Astrocyte (in vitro differentiated cells and primary cell): ENCODE measurements around the gene FBXW12. TPM values are rescaled to one million over a fixed set of nuclear protein-coding genes. Genes with fewer than 3 reads are reported as not detected.

Experiments
- DNase-seq: peaks from one replicate; pipeline ENCODE4 v3.0.0-alpha.2; 2010; ENCODE audit warnings: low read depth
- FAIRE-seq: peaks from 2 replicates; lab custom pipeline; 2011; peaks lifted over from hg19 to GRCh38; lab: Jason Lieb, UNC
- H2AFZ ChIP-seq: 2 replicates; pipeline ENCODE4 v1.6.0; 2012; ENCODE audit warnings: low read depth, low read length, inconsistent platforms
- H3K27ac ChIP-seq: 2 replicates; pipeline ENCODE4 v1.5.1; 2011; ENCODE audit warnings: low read depth, low read length, inconsistent platforms
- H3K27me3 ChIP-seq: 2 replicates; pipeline ENCODE4 v1.6.0; 2011; ENCODE audit warnings: low read length, inconsistent platforms; ENCODE audit not compliant: insufficient read depth
- H3K36me3 ChIP-seq: 2 replicates; pipeline ENCODE4 v1.5.1; 2011; ENCODE audit warnings: low read length, inconsistent platforms; ENCODE audit not compliant: insufficient read depth
- H3K4me1 ChIP-seq: 2 replicates; pipeline ENCODE4 v1.5.1; 2011; ENCODE audit warnings: low read length, inconsistent platforms; ENCODE audit not compliant: insufficient read depth
- H3K4me2 ChIP-seq: 2 replicates; pipeline ENCODE4 v1.6.0; 2012; ENCODE audit warnings: low read length, inconsistent platforms
- H3K4me3 ChIP-seq: 2 replicates; pipeline ENCODE4 v1.5.1; 2011; ENCODE audit warnings: low read depth, mild to moderate bottlenecking, low read length, inconsistent platforms; ENCODE audit not compliant: insufficient read depth
- H3K79me2 ChIP-seq: 2 replicates; pipeline ENCODE4 v1.6.0; 2012; ENCODE audit warnings: mild to moderate bottlenecking, low read length, inconsistent platforms; ENCODE audit not compliant: insufficient read depth
- H3K9ac ChIP-seq: 2 replicates; pipeline ENCODE4 v1.6.0; 2012; ENCODE audit warnings: mild to moderate bottlenecking, low read length, inconsistent platforms
- H3K9me3 ChIP-seq: 2 replicates; pipeline ENCODE4 v1.5.1; 2012; ENCODE audit warnings: low read depth, mild to moderate bottlenecking, low read length, inconsistent platforms; ENCODE audit not compliant: insufficient read depth
- H4K20me1 ChIP-seq: 2 replicates; pipeline ENCODE4 v1.6.0; 2012; ENCODE audit warnings: low read length, inconsistent platforms; ENCODE audit not compliant: insufficient read depth
- H3K27ac Mint-ChIP-seq: one replicate; pipeline ENCODE4 v1.8.0; 2021; ENCODE audit warnings: mild to moderate bottlenecking, mixed read lengths; ENCODE audit not compliant: unreplicated experiment
- H3K27me3 Mint-ChIP-seq: one replicate; pipeline ENCODE4 v1.8.0; 2021; ENCODE audit warnings: low read depth, mixed read lengths; ENCODE audit not compliant: unreplicated experiment
- H3K36me3 Mint-ChIP-seq: one replicate; pipeline ENCODE4 v1.8.0; 2021; ENCODE audit warnings: low read depth, mixed read lengths; ENCODE audit not compliant: unreplicated experiment
- H3K4me1 Mint-ChIP-seq: one replicate; pipeline ENCODE4 v1.8.0; 2021; ENCODE audit warnings: low read depth, mixed read lengths; ENCODE audit not compliant: unreplicated experiment
- H3K4me3 Mint-ChIP-seq: one replicate; pipeline ENCODE4 v1.8.0; 2021; ENCODE audit warnings: mild to moderate bottlenecking, moderate library complexity, mixed read lengths; ENCODE audit not compliant: unreplicated experiment
- H3K9me3 Mint-ChIP-seq: one replicate; pipeline ENCODE4 v1.8.0; 2021; ENCODE audit warnings: mild to moderate bottlenecking, mixed read lengths; ENCODE audit not compliant: unreplicated experiment
- EZH2 ChIP-seq: IDR thresholded peaks from 2 replicates; pipeline ENCODE4 v1.6.1; 2012; ENCODE audit warnings: mild to moderate bottlenecking, low read length, inconsistent platforms; ENCODE audit not compliant: insufficient read depth
- total RNA-seq: library from RNA; stranded (reverse); gene quantifications from 2 replicates; pipeline ENCODE4 v1.2.1, GENCODE V29; 2021
- TF ChIP-seq, protein P1 (sequence below): IDR thresholded peaks from 2 replicates; pipeline ENCODE4 v1.5.1; 2011; ENCODE audit warnings: low read depth, mild to moderate bottlenecking, inconsistent platforms, low read length, moderate library complexity; ENCODE audit not compliant: insufficient read depth

FBXW12 gene
- total RNA-seq, 1 donor from 2014 or later: not detected

DNA sequence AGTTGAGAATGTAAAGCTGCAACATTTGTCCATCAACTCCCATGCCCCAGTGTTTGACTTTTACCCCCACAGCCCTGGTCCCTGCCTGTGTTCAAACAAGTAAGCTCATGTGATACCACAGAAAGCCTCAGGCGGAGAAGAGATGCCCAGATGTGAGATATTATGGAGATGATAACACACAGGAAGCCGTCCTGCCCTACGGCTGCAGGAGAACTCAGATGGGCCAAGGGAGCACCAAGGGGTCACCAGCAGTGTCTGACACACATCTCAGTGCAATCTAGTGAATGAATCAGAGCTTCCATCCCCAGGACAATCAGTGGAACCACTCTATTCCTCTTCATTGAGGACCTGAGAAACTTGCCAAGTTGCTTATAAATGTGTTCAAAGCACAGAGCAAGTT, 24.5 kb upstream of the FBXW12 start:
- peaks cover 27% of the 10 kb centered on the region for H3K27me3 Mint-ChIP-seq
- H3K4me3 Mint-ChIP-seq: no peak overlapping the region
- no peaks in the 10 kb centered on the region for H3K36me3 ChIP-seq
- H3K4me1 ChIP-seq: no peaks in the 10 kb centered on the region
- H3K4me2 ChIP-seq: no peak overlapping the region
- no peak overlapping the region for H3K27ac ChIP-seq
- no peak for TF ChIP-seq EZH2
- TF ChIP-seq, protein P1, sequence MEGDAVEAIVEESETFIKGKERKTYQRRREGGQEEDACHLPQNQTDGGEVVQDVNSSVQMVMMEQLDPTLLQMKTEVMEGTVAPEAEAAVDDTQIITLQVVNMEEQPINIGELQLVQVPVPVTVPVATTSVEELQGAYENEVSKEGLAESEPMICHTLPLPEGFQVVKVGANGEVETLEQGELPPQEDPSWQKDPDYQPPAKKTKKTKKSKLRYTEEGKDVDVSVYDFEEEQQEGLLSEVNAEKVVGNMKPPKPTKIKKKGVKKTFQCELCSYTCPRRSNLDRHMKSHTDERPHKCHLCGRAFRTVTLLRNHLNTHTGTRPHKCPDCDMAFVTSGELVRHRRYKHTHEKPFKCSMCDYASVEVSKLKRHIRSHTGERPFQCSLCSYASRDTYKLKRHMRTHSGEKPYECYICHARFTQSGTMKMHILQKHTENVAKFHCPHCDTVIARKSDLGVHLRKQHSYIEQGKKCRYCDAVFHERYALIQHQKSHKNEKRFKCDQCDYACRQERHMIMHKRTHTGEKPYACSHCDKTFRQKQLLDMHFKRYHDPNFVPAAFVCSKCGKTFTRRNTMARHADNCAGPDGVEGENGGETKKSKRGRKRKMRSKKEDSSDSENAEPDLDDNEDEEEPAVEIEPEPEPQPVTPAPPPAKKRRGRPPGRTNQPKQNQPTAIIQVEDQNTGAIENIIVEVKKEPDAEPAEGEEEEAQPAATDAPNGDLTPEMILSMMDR: no peak
- H3K27ac Mint-ChIP-seq: no peak overlapping the region
- FAIRE-seq (no peak), DNase-seq (no peak)
- H3K36me3 Mint-ChIP-seq: peaks cover 1% of the 10 kb centered on the region
- no peak overlapping the region for H2AFZ ChIP-seq
- H3K79me2 ChIP-seq: no peaks in the 10 kb centered on the region
- H3K9me3 ChIP-seq: no peaks in the 10 kb centered on the region
- no peak overlapping the region for H3K9ac ChIP-seq
- no peaks in the 10 kb centered on the region for H3K4me1 Mint-ChIP-seq
- peaks cover 5% of the 10 kb centered on the region for H3K27me3 ChIP-seq
- no peak overlapping the region for H3K4me3 ChIP-seq
- no peaks in the 10 kb centered on the region for H4K20me1 ChIP-seq
- no peaks in the 10 kb centered on the region for H3K9me3 Mint-ChIP-seq

DNA sequence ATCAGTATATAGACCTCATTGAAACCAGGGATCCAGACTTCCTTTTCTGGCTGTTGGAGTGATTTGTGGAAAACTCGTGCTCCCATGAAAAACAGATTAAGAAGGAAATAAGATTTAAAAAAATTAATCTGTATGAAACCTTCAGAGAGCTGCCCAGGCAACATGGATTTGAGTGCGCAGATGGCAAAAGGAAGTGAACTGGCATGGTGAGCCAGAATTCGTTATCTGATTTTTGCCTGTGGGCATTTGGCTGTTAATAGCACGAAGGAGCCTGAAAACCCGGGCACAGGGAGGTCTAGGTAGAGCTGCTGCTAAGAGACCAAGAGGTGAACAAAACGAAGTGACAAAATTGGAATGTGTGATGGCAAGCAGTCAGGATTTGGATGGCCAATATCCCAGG, 19.5 kb upstream of the FBXW12 start:
- Mint-ChIP-seq H3K9me3 (peaks cover 9% of the 10 kb centered on the region), H3K4me1 (no peaks in the 10 kb centered on the region), H3K27ac (no peak overlapping the region), H3K36me3 (peaks cover 1% of the 10 kb centered on the region), H3K4me3 (no peak overlapping the region), H3K27me3 (peaks cover 47% of the 10 kb centered on the region)
- Histone ChIP-seq H3K9me3 (peaks cover 5% of the 10 kb centered on the region), H3K4me2 (no peak overlapping the region), H4K20me1 (no peaks in the 10 kb centered on the region), H3K9ac (no peak overlapping the region), H3K79me2 (no peaks in the 10 kb centered on the region), H3K4me1 (no peaks in the 10 kb centered on the region), H3K27ac (no peak overlapping the region), H3K27me3 (peaks cover 9% of the 10 kb centered on the region), H3K36me3 (no peaks in the 10 kb centered on the region), H3K4me3 (no peak overlapping the region), H2AFZ (no peak overlapping the region)
- no peak for FAIRE-seq
- no peak for DNase-seq
- TF ChIP-seq EZH2: no peak
- TF ChIP-seq, protein P1: no peak

DNA sequence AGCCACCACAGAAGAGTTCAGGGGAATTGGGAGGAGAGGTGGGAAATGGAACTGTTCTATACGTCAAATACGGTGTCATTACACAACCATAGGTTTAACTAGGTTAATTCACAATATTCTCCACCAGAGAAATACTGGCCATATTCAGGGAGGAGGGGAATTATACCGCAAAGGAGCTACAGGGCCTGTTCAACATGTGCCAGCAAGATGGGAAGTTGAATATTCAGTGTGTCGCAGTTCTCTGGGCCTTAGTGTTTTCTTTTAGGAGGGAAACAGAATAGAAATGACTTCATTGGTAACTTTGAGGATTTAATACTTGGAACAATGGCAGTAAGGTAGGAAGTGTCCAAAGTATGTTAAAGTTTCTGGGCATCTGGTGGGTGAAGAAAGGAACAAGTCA, 18.0 kb upstream of the FBXW12 start:
- peaks cover 9% of the 10 kb centered on the region for H3K9me3 Mint-ChIP-seq
- no peaks in the 10 kb centered on the region for H3K79me2 ChIP-seq
- DNase-seq (no peak), FAIRE-seq (no peak)
- H3K4me1 ChIP-seq: no peaks in the 10 kb centered on the region
- no peak overlapping the region for H2AFZ ChIP-seq
- H3K4me3 Mint-ChIP-seq: no peak overlapping the region
- H3K9me3 ChIP-seq: peaks cover 8% of the 10 kb centered on the region
- no peak overlapping the region for H3K4me3 ChIP-seq
- no peaks in the 10 kb centered on the region for H4K20me1 ChIP-seq
- TF ChIP-seq, protein P1: no peak
- TF ChIP-seq EZH2: no peak
- no peaks in the 10 kb centered on the region for H3K4me1 Mint-ChIP-seq
- H3K27ac Mint-ChIP-seq: no peak overlapping the region
- H3K36me3 Mint-ChIP-seq: no peaks in the 10 kb centered on the region
- no peak overlapping the region for H3K4me2 ChIP-seq
- H3K27me3 ChIP-seq: peaks cover 13% of the 10 kb centered on the region
- no peaks in the 10 kb centered on the region for H3K36me3 ChIP-seq
- no peak overlapping the region for H3K27ac ChIP-seq
- peaks cover 48% of the 10 kb centered on the region for H3K27me3 Mint-ChIP-seq
- no peak overlapping the region for H3K9ac ChIP-seq
